ENCODE measurements around the gene B3GNT2. TPM values are rescaled to one million over a fixed set of nuclear protein-coding genes. Genes with fewer than 3 reads are reported as not detected.

The B3GNT2 gene
- total and polyA plus RNA-seq, 2 of the 4 experiments (the other 2 are of a cell fraction), result 5.0 to 11.1 TPM

DNA sequence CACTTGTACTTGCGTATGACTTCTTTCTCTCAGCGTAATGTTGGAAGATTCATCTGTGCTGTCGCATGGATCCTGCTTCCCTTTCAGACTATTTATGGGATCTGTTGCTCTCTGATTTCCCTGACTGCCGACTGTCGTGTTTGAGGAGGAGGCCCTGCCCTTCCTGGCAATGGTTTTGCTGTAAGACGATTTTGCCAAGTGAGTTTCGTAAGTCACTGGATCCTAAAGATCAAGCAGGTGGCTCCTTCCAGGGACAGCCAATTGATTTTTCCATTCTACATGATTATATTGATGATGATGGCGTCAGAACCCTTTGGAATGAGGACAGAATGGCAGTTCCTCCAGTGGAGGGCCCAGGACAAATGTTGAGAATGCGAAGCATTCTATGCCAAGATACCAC, 8.7 kb upstream of the B3GNT2 start:
- Histone ChIP-seq H3K36me3 (ENCODE audit: control insufficient read depth, insufficient read depth, low read length) (no peaks in the 10 kb centered on the region), H2BK5ac (ENCODE audit: low read depth, low read length, poor library complexity, severe bottlenecking) (no peak overlapping the region), H3K9me1 (ENCODE audit: insufficient read depth, low read length) (no peaks in the 10 kb centered on the region), H3K27me3 (ENCODE audit: control insufficient read depth, insufficient read depth, low read length) (peaks cover 15% of the 10 kb centered on the region), H3K9me3 (ENCODE audit: control insufficient read depth, insufficient read depth, low read length) (peaks cover 2% of the 10 kb centered on the region; the same call in 1 of the 2 replicates), H3K4me1 (ENCODE audit: control insufficient read depth, insufficient read depth, low read length) (no peaks in the 10 kb centered on the region), H2AK9ac (replicated peaks; ENCODE audit: low read depth, low read length, poor library complexity) (no peak overlapping the region), H2BK20ac (ENCODE audit: low read depth, low read length) (no peak overlapping the region), H3K56ac (ENCODE audit: extremely low read depth, insufficient read depth, low read length) (no peak overlapping the region), H4K5ac (ENCODE audit: low read depth, low read length) (no peak overlapping the region), H4K91ac (ENCODE audit: insufficient read depth, low read depth, low read length) (no peak overlapping the region), H3K4me2 (ENCODE audit: low read depth, low read length) (no peak overlapping the region), H3K9ac (ENCODE audit: low read depth, low read length) (no peak overlapping the region), H2BK15ac (ENCODE audit: low read depth, low read length) (no peak overlapping the region), H3K18ac (ENCODE audit: low read depth, low read length) (no peak overlapping the region), H3K23ac (ENCODE audit: low read depth, low read length) (no peak overlapping the region), H3K4me3 (ENCODE audit: insufficient read depth, low read depth, low read length) (no peak overlapping the region), H3K14ac (replicated peaks; ENCODE audit: low read depth, low read length) (no peak overlapping the region), H4K20me1 (ENCODE audit: insufficient read depth, low read length) (no peaks in the 10 kb centered on the region), H2BK120ac (ENCODE audit: low read depth, low read length) (no peak overlapping the region), H3K4ac (ENCODE audit: low read depth, low read length) (no peak overlapping the region), H2AFZ (replicated peaks; ENCODE audit: low read length, poor library complexity) (no peak overlapping the region), H3K27ac (ENCODE audit: insufficient read depth, low read length) (no peak overlapping the region), H4K8ac (ENCODE audit: low read depth in 2 of 2, low read length in 2 of 2) (no peak overlapping the region), H2AK5ac (ENCODE audit: low read depth, low read length) (no peak overlapping the region), H3K79me1 (ENCODE audit: low read depth in 1 of 2, low read length in 2 of 2) (no peaks in the 10 kb centered on the region)
- intact Hi-C loops (cut with micrococcal nuclease) (no loop called here), dilution Hi-C loops (cut with HindIII; ENCODE audit: low sequenced_read_pairs, unreplicated experiment) (no loop called here), in situ Hi-C loops (cut with MboI; ENCODE audit: low sequenced_read_pairs) (no loop called here)
- no peak for DNase-seq
- 83% methylated on average over 1 of the region's 9 CpGs; no CpG with 5 or more reads in 1 of the 2 experiments for WGBS, 2 experiments (ENCODE audit: extremely low coverage in 2 of 2, insufficient read length in 1 of 2)
- no peak for TF ChIP-seq BHLHE40 (IDR thresholded peaks at IDR 0.05; ENCODE audit: low read depth, low read length)
- TF ChIP-seq, protein P1, sequence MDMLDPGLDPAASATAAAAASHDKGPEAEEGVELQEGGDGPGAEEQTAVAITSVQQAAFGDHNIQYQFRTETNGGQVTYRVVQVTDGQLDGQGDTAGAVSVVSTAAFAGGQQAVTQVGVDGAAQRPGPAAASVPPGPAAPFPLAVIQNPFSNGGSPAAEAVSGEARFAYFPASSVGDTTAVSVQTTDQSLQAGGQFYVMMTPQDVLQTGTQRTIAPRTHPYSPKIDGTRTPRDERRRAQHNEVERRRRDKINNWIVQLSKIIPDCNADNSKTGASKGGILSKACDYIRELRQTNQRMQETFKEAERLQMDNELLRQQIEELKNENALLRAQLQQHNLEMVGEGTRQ (IDR thresholded peaks at IDR 0.05; ENCODE audit: low read depth, low read length), result no peak
- TF ChIP-seq CEBPB (IDR thresholded peaks at IDR 0.05; ENCODE audit: low read depth, low read length), result no peak
- no peak for TF ChIP-seq NFE2L2 (IDR thresholded peaks at IDR 0.05; ENCODE audit: low read depth, low read length)
- no peak for TF ChIP-seq FOS (IDR thresholded peaks at IDR 0.05; ENCODE audit: low read depth, low read length)
- TF ChIP-seq POLR2A (IDR thresholded peaks at IDR 0.05; ENCODE audit: low read depth, low read length), result no peak
- TF ChIP-seq, protein P2, sequence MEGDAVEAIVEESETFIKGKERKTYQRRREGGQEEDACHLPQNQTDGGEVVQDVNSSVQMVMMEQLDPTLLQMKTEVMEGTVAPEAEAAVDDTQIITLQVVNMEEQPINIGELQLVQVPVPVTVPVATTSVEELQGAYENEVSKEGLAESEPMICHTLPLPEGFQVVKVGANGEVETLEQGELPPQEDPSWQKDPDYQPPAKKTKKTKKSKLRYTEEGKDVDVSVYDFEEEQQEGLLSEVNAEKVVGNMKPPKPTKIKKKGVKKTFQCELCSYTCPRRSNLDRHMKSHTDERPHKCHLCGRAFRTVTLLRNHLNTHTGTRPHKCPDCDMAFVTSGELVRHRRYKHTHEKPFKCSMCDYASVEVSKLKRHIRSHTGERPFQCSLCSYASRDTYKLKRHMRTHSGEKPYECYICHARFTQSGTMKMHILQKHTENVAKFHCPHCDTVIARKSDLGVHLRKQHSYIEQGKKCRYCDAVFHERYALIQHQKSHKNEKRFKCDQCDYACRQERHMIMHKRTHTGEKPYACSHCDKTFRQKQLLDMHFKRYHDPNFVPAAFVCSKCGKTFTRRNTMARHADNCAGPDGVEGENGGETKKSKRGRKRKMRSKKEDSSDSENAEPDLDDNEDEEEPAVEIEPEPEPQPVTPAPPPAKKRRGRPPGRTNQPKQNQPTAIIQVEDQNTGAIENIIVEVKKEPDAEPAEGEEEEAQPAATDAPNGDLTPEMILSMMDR (conservative IDR thresholded peaks at IDR 0.05; ENCODE audit: low read depth, low read length), result no peak
- TF ChIP-seq, protein P3, sequence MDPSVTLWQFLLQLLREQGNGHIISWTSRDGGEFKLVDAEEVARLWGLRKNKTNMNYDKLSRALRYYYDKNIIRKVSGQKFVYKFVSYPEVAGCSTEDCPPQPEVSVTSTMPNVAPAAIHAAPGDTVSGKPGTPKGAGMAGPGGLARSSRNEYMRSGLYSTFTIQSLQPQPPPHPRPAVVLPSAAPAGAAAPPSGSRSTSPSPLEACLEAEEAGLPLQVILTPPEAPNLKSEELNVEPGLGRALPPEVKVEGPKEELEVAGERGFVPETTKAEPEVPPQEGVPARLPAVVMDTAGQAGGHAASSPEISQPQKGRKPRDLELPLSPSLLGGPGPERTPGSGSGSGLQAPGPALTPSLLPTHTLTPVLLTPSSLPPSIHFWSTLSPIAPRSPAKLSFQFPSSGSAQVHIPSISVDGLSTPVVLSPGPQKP (IDR thresholded peaks at IDR 0.05; ENCODE audit: borderline replicate concordance, low read depth, low read length), result no peak
- TF ChIP-seq RFX5 (IDR thresholded peaks at IDR 0.05; ENCODE audit: low read depth, low read length), result no peak
- TF ChIP-seq MAFK (IDR thresholded peaks at IDR 0.05; ENCODE audit: low read depth, low read length), result no peak
- no peak for TF ChIP-seq CHD1 (IDR thresholded peaks at IDR 0.05; ENCODE audit: low read depth, low read length)
- TF ChIP-seq MAZ (IDR thresholded peaks at IDR 0.05; ENCODE audit: borderline replicate concordance, low read depth, low read length), result no peak
- no peak for TF ChIP-seq RCOR1 (IDR thresholded peaks at IDR 0.05; ENCODE audit: insufficient replicate concordance, low read length)
- BruUV-seq (replicated peaks), result no TSS peak
- ChIA-PET CTCF (no interaction called here), POLR2A (ENCODE audit: unreplicated experiment) (no interaction called here)
- no peak for ATAC-seq (ENCODE audit: low read depth)
